ENCODE results near the gene MED16. TPM values are rescaled to one million over a fixed set of nuclear protein-coding genes. Genes with fewer than 3 reads are reported as not detected.

MED16 gene
- total RNA-seq, 1 experiment from 2014 or later, result 22.4 TPM

DNA sequence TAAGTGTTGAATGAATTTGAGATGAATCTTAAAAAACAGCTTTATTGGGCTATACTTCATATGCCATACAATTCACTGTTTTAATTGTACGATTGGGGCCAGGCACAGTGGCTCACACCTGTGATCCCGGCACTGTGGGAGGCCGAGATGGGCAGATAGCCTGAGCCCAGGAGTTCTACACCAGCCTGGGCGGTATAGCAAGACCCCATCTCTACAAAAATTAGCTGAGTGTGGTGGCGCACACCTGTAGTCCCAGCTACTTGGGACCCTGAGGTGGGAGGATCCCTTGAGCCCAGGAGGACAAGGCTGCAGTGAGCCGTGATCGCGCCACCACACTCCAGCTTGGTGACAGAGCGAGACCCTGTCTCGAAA is 43.2 kb upstream of the MED16 start:
- H3K27ac Mint-ChIP-seq (ENCODE audit: unreplicated experiment), result no peak overlapping the region
- H3K4me3 Mint-ChIP-seq (ENCODE audit: low read depth, unreplicated experiment), result no peak overlapping the region
- TF ChIP-seq, protein P1, sequence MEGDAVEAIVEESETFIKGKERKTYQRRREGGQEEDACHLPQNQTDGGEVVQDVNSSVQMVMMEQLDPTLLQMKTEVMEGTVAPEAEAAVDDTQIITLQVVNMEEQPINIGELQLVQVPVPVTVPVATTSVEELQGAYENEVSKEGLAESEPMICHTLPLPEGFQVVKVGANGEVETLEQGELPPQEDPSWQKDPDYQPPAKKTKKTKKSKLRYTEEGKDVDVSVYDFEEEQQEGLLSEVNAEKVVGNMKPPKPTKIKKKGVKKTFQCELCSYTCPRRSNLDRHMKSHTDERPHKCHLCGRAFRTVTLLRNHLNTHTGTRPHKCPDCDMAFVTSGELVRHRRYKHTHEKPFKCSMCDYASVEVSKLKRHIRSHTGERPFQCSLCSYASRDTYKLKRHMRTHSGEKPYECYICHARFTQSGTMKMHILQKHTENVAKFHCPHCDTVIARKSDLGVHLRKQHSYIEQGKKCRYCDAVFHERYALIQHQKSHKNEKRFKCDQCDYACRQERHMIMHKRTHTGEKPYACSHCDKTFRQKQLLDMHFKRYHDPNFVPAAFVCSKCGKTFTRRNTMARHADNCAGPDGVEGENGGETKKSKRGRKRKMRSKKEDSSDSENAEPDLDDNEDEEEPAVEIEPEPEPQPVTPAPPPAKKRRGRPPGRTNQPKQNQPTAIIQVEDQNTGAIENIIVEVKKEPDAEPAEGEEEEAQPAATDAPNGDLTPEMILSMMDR (IDR thresholded peaks at IDR 0.05; ENCODE audit: unreplicated experiment), result no peak
- peaks cover 12% of the 10 kb centered on the region for H3K36me3 Mint-ChIP-seq (ENCODE audit: insufficient read depth, unreplicated experiment)
- CTCF ChIA-PET, result no interaction called here
- H3K4me1 Mint-ChIP-seq (ENCODE audit: low read depth, unreplicated experiment), result peaks cover 9% of the 10 kb centered on the region
- no TSS peak for BruUV-seq (replicated peaks)
- no peak for DNase-seq
- H3K27me3 Mint-ChIP-seq (ENCODE audit: unreplicated experiment), result peaks cover 32% of the 10 kb centered on the region
- H3K9me3 Mint-ChIP-seq (ENCODE audit: low read depth, unreplicated experiment), result no peaks in the 10 kb centered on the region
- intact Hi-C loops (cut with micrococcal nuclease; ENCODE audit: unreplicated experiment), result no loop called here

DNA sequence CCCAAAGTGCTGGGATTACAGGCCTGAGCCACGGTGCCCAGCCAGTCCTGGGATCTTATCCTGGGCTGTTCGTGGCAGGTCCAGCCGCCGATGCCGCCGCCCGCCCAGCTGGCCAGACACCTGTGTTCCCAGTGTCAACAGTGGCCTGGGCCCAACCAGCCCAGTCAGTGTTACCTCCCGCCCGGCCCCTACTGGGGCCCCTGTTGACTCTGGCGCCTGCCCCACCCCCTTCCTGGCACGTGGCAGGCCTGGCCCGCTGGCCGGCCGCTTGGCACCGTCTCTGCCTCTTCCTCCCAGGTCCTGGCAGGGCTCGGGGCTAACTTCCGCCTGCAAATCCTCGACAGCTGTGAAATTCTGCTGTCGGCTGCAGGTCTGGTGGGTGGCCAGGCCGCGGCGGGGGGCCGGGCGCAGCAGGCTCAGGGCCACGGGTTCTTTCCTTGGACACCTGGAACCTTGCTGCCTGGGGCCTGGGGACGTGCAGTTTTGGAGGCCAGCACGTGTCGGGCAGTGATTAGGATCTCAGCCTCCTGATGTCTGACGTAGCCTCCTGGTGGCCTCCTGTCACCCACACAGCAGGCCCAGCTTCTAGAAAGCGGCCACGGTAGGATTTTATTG is 42.0 kb upstream of the MED16 start:
- intact Hi-C loops (cut with micrococcal nuclease; ENCODE audit: unreplicated experiment), result no loop called here
- peaks cover 26% of the 10 kb centered on the region for H3K27me3 Mint-ChIP-seq (ENCODE audit: unreplicated experiment)
- DNase-seq, result peak; percentile 86
- BruUV-seq (replicated peaks), result no TSS peak
- TF ChIP-seq, protein P1 (IDR thresholded peaks at IDR 0.05; ENCODE audit: unreplicated experiment), result no peak
- H3K36me3 Mint-ChIP-seq (ENCODE audit: insufficient read depth, unreplicated experiment), result peaks cover 6% of the 10 kb centered on the region
- no peak overlapping the region for H3K4me3 Mint-ChIP-seq (ENCODE audit: low read depth, unreplicated experiment)
- peaks cover 2% of the 10 kb centered on the region for H3K4me1 Mint-ChIP-seq (ENCODE audit: low read depth, unreplicated experiment)
- CTCF ChIA-PET, result no interaction called here
- H3K9me3 Mint-ChIP-seq (ENCODE audit: low read depth, unreplicated experiment), result no peaks in the 10 kb centered on the region
- no peak overlapping the region for H3K27ac Mint-ChIP-seq (ENCODE audit: unreplicated experiment)

DNA sequence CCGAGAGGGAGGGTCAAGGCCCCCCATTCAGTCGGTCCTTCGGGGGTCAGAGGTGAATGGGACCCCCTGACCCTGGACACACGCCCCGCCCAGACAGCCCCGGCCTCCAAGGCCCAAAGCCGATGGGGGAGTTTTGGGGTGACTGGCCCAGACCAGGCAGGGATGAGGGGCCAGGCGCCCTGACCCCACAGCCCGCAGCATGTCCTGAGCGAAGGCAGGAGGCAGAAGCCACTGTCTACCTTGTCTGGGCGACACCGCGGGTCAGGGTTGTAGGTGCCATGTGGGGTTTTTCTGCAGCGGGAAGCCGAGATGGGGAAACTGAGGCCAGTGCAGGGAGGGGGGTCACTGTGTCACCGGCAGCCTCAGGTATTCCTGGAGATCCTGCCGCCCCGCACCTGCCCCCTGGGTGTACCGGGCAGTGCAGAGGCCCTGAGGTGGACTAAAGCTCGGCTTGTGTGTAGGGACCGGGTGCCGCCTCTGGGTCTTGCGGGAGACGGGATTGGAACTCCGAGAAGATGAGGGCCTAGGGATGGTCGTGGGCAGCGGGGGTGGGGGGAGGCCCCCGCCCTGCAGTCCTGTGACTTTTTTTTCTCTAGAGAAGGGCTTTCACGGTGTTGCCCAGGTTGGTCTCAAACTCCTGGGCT is 41.3 kb upstream of the MED16 start:
- peaks cover 6% of the 10 kb centered on the region for H3K36me3 Mint-ChIP-seq (ENCODE audit: insufficient read depth, unreplicated experiment)
- no peak overlapping the region for H3K4me3 Mint-ChIP-seq (ENCODE audit: low read depth, unreplicated experiment)
- no TSS peak for BruUV-seq (replicated peaks)

DNA sequence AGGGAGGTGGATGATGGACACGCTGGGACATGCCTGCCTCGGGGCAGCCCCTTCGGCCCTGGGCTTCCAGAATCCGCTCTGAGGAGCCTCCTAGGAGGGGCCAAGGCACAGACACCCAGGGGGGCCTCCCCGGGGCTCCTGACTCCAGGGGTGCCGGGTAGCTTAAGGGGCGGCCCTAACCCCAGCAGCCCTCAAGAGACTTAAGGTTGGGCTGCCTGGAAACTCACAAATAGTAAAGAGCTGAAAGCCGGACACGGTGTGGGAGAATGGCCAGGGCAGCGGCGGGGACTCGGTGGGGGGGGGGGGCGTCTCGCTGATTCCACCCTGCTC is 40.5 kb upstream of the MED16 start:
- BruUV-seq (replicated peaks), result no TSS peak
- intact Hi-C loops (cut with micrococcal nuclease; ENCODE audit: unreplicated experiment), result no loop called here
- Mint-ChIP-seq H3K27ac (ENCODE audit: unreplicated experiment) (no peak overlapping the region), H3K36me3 (ENCODE audit: insufficient read depth, unreplicated experiment) (peaks cover 6% of the 10 kb centered on the region), H3K4me1 (ENCODE audit: low read depth, unreplicated experiment) (no peaks in the 10 kb centered on the region), H3K4me3 (ENCODE audit: low read depth, unreplicated experiment) (no peak overlapping the region), H3K27me3 (ENCODE audit: unreplicated experiment) (peaks cover 16% of the 10 kb centered on the region), H3K9me3 (ENCODE audit: low read depth, unreplicated experiment) (no peaks in the 10 kb centered on the region)
- DNase-seq, result no peak
- CTCF ChIA-PET, result interaction anchor here (0.6 kb wide), 1 partner anchor 387 kb away, joined by 3 read pairs; no protein-coding TSS in a partner anchor
- TF ChIP-seq, protein P1 (IDR thresholded peaks at IDR 0.05; ENCODE audit: unreplicated experiment), result no peak

More for the DNA sequence above, 41.3 kb upstream of the MED16 start:
- TF ChIP-seq, protein P1 (IDR thresholded peaks at IDR 0.05; ENCODE audit: unreplicated experiment), result no peak
- H3K27me3 Mint-ChIP-seq (ENCODE audit: unreplicated experiment), result peaks cover 19% of the 10 kb centered on the region
- intact Hi-C loops (cut with micrococcal nuclease; ENCODE audit: unreplicated experiment), result no loop called here
- no peaks in the 10 kb centered on the region for H3K9me3 Mint-ChIP-seq (ENCODE audit: low read depth, unreplicated experiment)
- H3K4me1 Mint-ChIP-seq (ENCODE audit: low read depth, unreplicated experiment), result no peaks in the 10 kb centered on the region
- H3K27ac Mint-ChIP-seq (ENCODE audit: unreplicated experiment), result no peak overlapping the region
- CTCF ChIA-PET, result no interaction called here
- DNase-seq, result no peak

Measured in Calu3 (cell line).